HepG2 (cell line): ENCODE data around the gene TNFRSF6B. TPM values are rescaled to one million over a fixed set of nuclear protein-coding genes. Genes with fewer than 3 reads are reported as not detected.

Experiments
- CHD4 ChIP-seq: fragments of 200-600 bp; sonication (generic); IDR thresholded peaks from 2 replicates; pipeline ENCODE4 v1.7.0; 2017; ENCODE audit warnings: mild to moderate bottlenecking, low read length, borderline replicate concordance
- CSRNP2 ChIP-seq: sonication (generic); formaldehyde crosslinking; conservative IDR thresholded peaks from 2 replicates; pipeline ENCODE4 v1.8.0; 2022; ENCODE audit warnings: low read depth, missing genetic modification reagents
- FUBP1 ChIP-seq: sonication (generic); formaldehyde crosslinking; IDR thresholded peaks from 2 replicates; pipeline ENCODE4 v1.5.1; 2020; ENCODE audit warnings: missing genetic modification reagents, mild to moderate bottlenecking, borderline replicate concordance
- GZF1 ChIP-seq: sonication (generic); formaldehyde crosslinking; IDR thresholded peaks from 2 replicates; pipeline ENCODE4 v1.5.1; 2020; ENCODE audit warnings: mild to moderate bottlenecking, missing genetic modification reagents
- NAIF1 ChIP-seq: sonication (generic); formaldehyde crosslinking; IDR thresholded peaks from 2 replicates; pipeline ENCODE4 v1.5.0; 2020; ENCODE audit warnings: mild to moderate bottlenecking, missing genetic modification reagents, borderline replicate concordance
- NPAS2 ChIP-seq: sonication (generic); formaldehyde crosslinking; IDR thresholded peaks from 2 replicates; pipeline ENCODE4 v1.8.0; 2022; ENCODE audit warnings: mild to moderate bottlenecking, missing genetic modification reagents, borderline replicate concordance
- RARA ChIP-seq: IDR thresholded peaks from 2 replicates; pipeline ENCODE4 v1.6.1; 2016; ENCODE audit warnings: missing genetic modification reagents, missing compliant biosample characterization
- SALL1 ChIP-seq: sonication (generic); formaldehyde crosslinking; IDR thresholded peaks from 2 replicates; pipeline ENCODE4 v1.8.0; 2022; ENCODE audit warnings: mild to moderate bottlenecking, missing genetic modification reagents
- U2AF2 ChIP-seq: fragments of 200-400 bp; formaldehyde crosslinking; IDR thresholded peaks from 2 replicates; pipeline ENCODE4 v1.6.1; 2017; ENCODE audit warnings: low read depth, mild to moderate bottlenecking, low read length
- XRCC5 ChIP-seq: fragments of 200-400 bp; formaldehyde crosslinking; optimal IDR thresholded peaks from 2 replicates; pipeline ENCODE3; 2017; ENCODE audit warnings: mild to moderate bottlenecking, low read length
- ZBTB49 ChIP-seq: sonication (generic); formaldehyde crosslinking; IDR thresholded peaks from 2 replicates; pipeline ENCODE4 v1.4.0; 2020; ENCODE audit warnings: missing genetic modification reagents, borderline replicate concordance
- ZFP37 ChIP-seq: sonication (generic); formaldehyde crosslinking; IDR thresholded peaks from 2 replicates; pipeline ENCODE4 v1.4.0; 2020; ENCODE audit warnings: missing genetic modification reagents, borderline replicate concordance
- ZHX2 ChIP-seq, 2 experiments: sonication (generic) in 1 of 2; formaldehyde crosslinking in 1 of 2; IDR thresholded peaks; 2 replicates each; pipeline versions ENCODE4 v1.6.1 to v1.9.0; 2014 to 2022; ENCODE audit warnings: antibody characterized with exemption in 1 of 2, borderline replicate concordance in 1 of 2, inconsistent platforms in 1 of 2, low read depth in 1 of 2, missing genetic modification reagents in 1 of 2
- ZNF101 ChIP-seq: sonication (generic); formaldehyde crosslinking; IDR thresholded peaks from 2 replicates; pipeline ENCODE4 v1.4.0; 2020; ENCODE audit warnings: mild to moderate bottlenecking, low read depth, missing genetic modification reagents, borderline replicate concordance
- ZNF34 ChIP-seq: sonication (generic); formaldehyde crosslinking; IDR thresholded peaks from 2 replicates; pipeline ENCODE4 v1.4.0; 2020; ENCODE audit warnings: mild to moderate bottlenecking, missing genetic modification reagents, borderline replicate concordance
- ZNF75D ChIP-seq: sonication (generic); formaldehyde crosslinking; IDR thresholded peaks from 2 replicates; pipeline ENCODE4 v1.8.1; 2023; ENCODE audit warnings: missing genetic modification reagents, mild to moderate bottlenecking, borderline replicate concordance
- polyA plus RNA-seq, 8 experiments: library from polyadenylated mRNA; depleted of rRNA in 3 of 8; stranded (reverse) in 7 of 8; unstranded in 1 of 8; fragments of >200 nt; fragmentation: Illumina TruSeq in 4 of 8; extraction: Trizol in 4 of 8; gene quantifications; 2 replicates each; pipeline versions ENCODE4 v1.2.1 to v1.2.3, GENCODE V29; 2011 to 2016; ENCODE audit warnings: low read depth in 4 of 8, missing spikeins in 1 of 8, mixed read lengths in 1 of 8; ENCODE audit not compliant: insufficient read depth in 1 of 8
- total RNA-seq, 5 experiments: library from RNA; depleted of rRNA; stranded (reverse); fragments of >200 nt; fragmentation: Illumina TruSeq; extraction: Trizol; gene quantifications; 2 replicates each; pipeline ENCODE4 v1.2.3, GENCODE V29; 2016; ENCODE audit warnings: low read depth in 1 of 5

The TNFRSF6B gene
- total and polyA plus RNA-seq, 2 of the 13 experiments (the other 11 are each of a cell fraction or from before 2014, with no cell fraction given), result 0.24 TPM; not detected in 1

- TF ChIP-seq ZNF75D (no peak), RARA (CRISPR knock-in tag) (no peak), ZHX2 (IDR thresholded peaks at IDR 0.05; ENCODE audit: low read depth) (no peak), ZHX2 (CRISPR knock-in tag; IDR thresholded peaks at IDR 0.05; ENCODE audit: borderline replicate concordance) (no peak), NAIF1 (CRISPR knock-in tag) (no peak), SALL1 (CRISPR knock-in tag) (no peak), GZF1 (CRISPR knock-in tag) (peak; percentile 41; the same call in 1 of the 2 replicates), ZNF34 (CRISPR knock-in tag) (no peak), ZBTB49 (CRISPR knock-in tag) (no peak), CHD4 (no peak), CSRNP2 (no peak), U2AF2 (no peak), NPAS2 (CRISPR knock-in tag) (no peak), FUBP1 (no peak), XRCC5 (no peak), ZFP37 (CRISPR knock-in tag) (no peak), ZNF101 (no peak)
These were observed 48.3 kb downstream of the TNFRSF6B start (continued) for GRCh38 chr20:63744574-63745423.
